IMR-90 (cell line): ENCODE data around the gene NR4A3. TPM values are rescaled to one million over a fixed set of nuclear protein-coding genes. Genes with fewer than 3 reads are reported as not detected.

Source experiments
- ATAC-seq: fragments of 200-7000 bp; cut with Tn5 transposase; 2 replicates; pipeline ENCODE4 v1.9.1; 2020; ENCODE audit warnings: low read depth, mild to moderate bottlenecking, moderate library complexity
- BruUV-seq: library from RNA; stranded (reverse); fragments of 400-500 nt; replicated peaks from 2 replicates; lab custom pipeline; 2021; lab: Mats Ljungman, UMichigan
- CTCF ChIA-PET: fragments of 300-600 bp; formaldehyde crosslinking; extraction: SDS; loops from one replicate; lab custom pipeline; 2021; ENCODE audit warnings: antibody characterized with exemption; lab: Yijun Ruan, JAX
- POLR2A ChIA-PET: fragments of 300-600 bp; sonication (Branson Sonifier 250); formaldehyde crosslinking; loops from one replicate; lab custom pipeline; 2022; ENCODE audit warnings: antibody characterized with exemption; ENCODE audit not compliant: unreplicated experiment; lab: Charles Lee
- DNase-seq: peaks from one replicate; pipeline ENCODE4 v3.0.0; 2013
- H2AFZ ChIP-seq: replicated peaks from 2 replicates; pipeline ENCODE3; 2013; ENCODE audit warnings: low read length, mild to moderate bottlenecking; ENCODE audit not compliant: poor library complexity
- H2AK5ac ChIP-seq: 2 replicates; pipeline ENCODE4 v1.6.1; 2013; ENCODE audit warnings: low read depth, low read length, inconsistent platforms
- H2AK9ac ChIP-seq: replicated peaks from 2 replicates; pipeline ENCODE3; 2013; ENCODE audit warnings: mild to moderate bottlenecking, low read depth, low read length, moderate library complexity; ENCODE audit not compliant: poor library complexity
- H2BK120ac ChIP-seq: 2 replicates; pipeline ENCODE4 v1.6.1; 2013; ENCODE audit warnings: low read depth, low read length, inconsistent platforms
- H2BK15ac ChIP-seq: 3 replicates; pipeline ENCODE4 v1.6.1; 2013; ENCODE audit warnings: low read depth, low read length, inconsistent platforms
- H2BK20ac ChIP-seq: 2 replicates; pipeline ENCODE4 v1.6.1; 2013; ENCODE audit warnings: low read depth, mild to moderate bottlenecking, inconsistent platforms, low read length, moderate library complexity
- H2BK5ac ChIP-seq: 2 replicates; pipeline ENCODE4 v1.6.1; 2013; ENCODE audit warnings: mild to moderate bottlenecking, low read depth, low read length, inconsistent platforms; ENCODE audit not compliant: poor library complexity, severe bottlenecking
- H3K14ac ChIP-seq: replicated peaks from 2 replicates; pipeline ENCODE4 v1.6.1; 2013; ENCODE audit warnings: low read depth, low read length, inconsistent platforms
- H3K18ac ChIP-seq: 2 replicates; pipeline ENCODE4 v1.6.1; 2013; ENCODE audit warnings: low read depth, low read length, control low read depth
- H3K23ac ChIP-seq: 2 replicates; pipeline ENCODE4 v1.6.1; 2013; ENCODE audit warnings: low read depth, low read length, inconsistent platforms
- H3K27ac ChIP-seq: 2 replicates; pipeline ENCODE4 v1.5.1; 2013; ENCODE audit warnings: mild to moderate bottlenecking, control low read depth, low read length; ENCODE audit not compliant: insufficient read depth
- H3K27me3 ChIP-seq: 2 replicates; pipeline ENCODE4 v1.6.1; 2013; ENCODE audit warnings: low read length; ENCODE audit not compliant: control insufficient read depth, insufficient read depth
- H3K36me3 ChIP-seq: 2 replicates; pipeline ENCODE4 v1.6.1; 2013; ENCODE audit warnings: low read length, mixed read lengths; ENCODE audit not compliant: control insufficient read depth, insufficient read depth
- H3K4ac ChIP-seq: 2 replicates; pipeline ENCODE4 v1.6.1; 2013; ENCODE audit warnings: low read depth, low read length, inconsistent platforms
- H3K4me1 ChIP-seq: 2 replicates; pipeline ENCODE4 v1.6.1; 2013; ENCODE audit warnings: low read length, mixed read lengths; ENCODE audit not compliant: control insufficient read depth, insufficient read depth
- H3K4me2 ChIP-seq: 2 replicates; pipeline ENCODE4 v1.6.1; 2013; ENCODE audit warnings: low read depth, mild to moderate bottlenecking, control low read depth, low read length, moderate library complexity
- H3K4me3 ChIP-seq: 2 replicates; pipeline ENCODE4 v1.5.1; 2013; ENCODE audit warnings: low read depth, mild to moderate bottlenecking, control low read depth, low read length, moderate library complexity; ENCODE audit not compliant: insufficient read depth
- H3K56ac ChIP-seq: 2 replicates; pipeline ENCODE4 v1.6.1; 2013; ENCODE audit warnings: low read length, inconsistent platforms; ENCODE audit not compliant: insufficient read depth; ENCODE audit errors: extremely low read depth
- H3K79me1 ChIP-seq, 2 experiments: 2 replicates each; pipeline ENCODE4 v1.6.1; 2013; ENCODE audit warnings: low read length in 2 of 2, inconsistent platforms in 1 of 2, low read depth in 1 of 2
- H3K9ac ChIP-seq: 2 replicates; pipeline ENCODE4 v1.6.1; 2013; ENCODE audit warnings: low read depth, low read length, control low read depth
- H3K9me1 ChIP-seq: 2 replicates; pipeline ENCODE4 v1.6.1; 2013; ENCODE audit warnings: low read length, inconsistent platforms; ENCODE audit not compliant: insufficient read depth
- H3K9me3 ChIP-seq: 2 replicates; pipeline ENCODE4 v1.6.1; 2013; ENCODE audit warnings: low read length; ENCODE audit not compliant: control insufficient read depth, insufficient read depth
- H4K20me1 ChIP-seq: 2 replicates; pipeline ENCODE4 v1.6.1; 2013; ENCODE audit warnings: low read length, inconsistent platforms; ENCODE audit not compliant: insufficient read depth
- H4K5ac ChIP-seq: 2 replicates; pipeline ENCODE4 v1.6.1; 2013; ENCODE audit warnings: mild to moderate bottlenecking, low read depth, low read length, control low read depth
- H4K8ac ChIP-seq, 2 experiments: 2 replicates each; pipeline ENCODE4 v1.6.1; 2013; ENCODE audit warnings: low read depth in 2 of 2, low read length in 2 of 2, control low read depth in 1 of 2, inconsistent platforms in 1 of 2
- H4K91ac ChIP-seq: 2 replicates; pipeline ENCODE4 v1.6.1; 2013; ENCODE audit warnings: low read depth, low read length, inconsistent platforms; ENCODE audit not compliant: insufficient read depth
- CHD1 ChIP-seq: IDR thresholded peaks from 2 replicates; pipeline ENCODE4 v1.6.1; 2012; ENCODE audit warnings: low read depth, low read length, improper control_type of control experiment
- CTCF ChIP-seq: conservative IDR thresholded peaks from 2 replicates; pipeline ENCODE4 v1.5.1; 2012; ENCODE audit warnings: mild to moderate bottlenecking, low read depth, low read length, improper control_type of control experiment
- MAFK ChIP-seq: IDR thresholded peaks from 2 replicates; pipeline ENCODE4 v1.6.1; 2012; ENCODE audit warnings: low read depth, low read length, improper control_type of control experiment
- MXI1 ChIP-seq: IDR thresholded peaks from 2 replicates; pipeline ENCODE4 v1.6.1; 2012; ENCODE audit warnings: low read depth, mild to moderate bottlenecking, low read length, moderate library complexity, borderline replicate concordance
- RAD21 ChIP-seq: IDR thresholded peaks from 2 replicates; pipeline ENCODE4 v1.6.1; 2012; ENCODE audit warnings: low read length, improper control_type of control experiment
- RCOR1 ChIP-seq: IDR thresholded peaks from 2 replicates; pipeline ENCODE4 v1.6.1; 2012; ENCODE audit warnings: mild to moderate bottlenecking, low read length, improper control_type of control experiment; ENCODE audit not compliant: insufficient replicate concordance
- RFX5 ChIP-seq: IDR thresholded peaks from 2 replicates; pipeline ENCODE4 v1.8.0; 2012; ENCODE audit warnings: low read depth, mild to moderate bottlenecking, low read length, moderate library complexity
- SMC3 ChIP-seq: fragments of 150-350 bp; IDR thresholded peaks from 2 replicates; pipeline ENCODE4 v1.6.1; 2016; ENCODE audit warnings: low read depth, mild to moderate bottlenecking, antibody characterized with exemption, low read length, moderate library complexity
- WGBS, 2 experiments: methylation state at CpG; one replicate each; pipeline versions ENCODE4 v1.1.5 to v1.1.7; 2013; ENCODE audit warnings: missing lambda C conversion rate in 2 of 2; ENCODE audit not compliant: insufficient read length in 1 of 2; ENCODE audit errors: extremely low coverage in 2 of 2; 5-methylcytosine and 5-hydroxymethylcytosine counted together
- dilution Hi-C: fragments of 300-500 bp; cut with HindIII; formaldehyde crosslinking; loops from one replicate; pipeline ENCODE4 v1.14.3; 2018; ENCODE audit warnings: low sequenced_read_pairs; ENCODE audit not compliant: unreplicated experiment
- in situ Hi-C: fragments of 300-500 bp; cut with MboI; formaldehyde crosslinking; loops from 3 replicates; pipeline ENCODE4 v1.14.3; 2019; ENCODE audit warnings: low sequenced_read_pairs, inconsistent platforms, mixed read lengths
- intact Hi-C: fragments of 100-400 bp; cut with micrococcal nuclease; formaldehyde crosslinking; loops from 2 replicates; pipeline ENCODE4 v1.10.0; 2022
- polyA plus RNA-seq, 3 experiments: library from polyadenylated mRNA; depleted of rRNA; stranded (reverse); fragments of >200 nt; gene quantifications; 2 replicates each; pipeline ENCODE4 v1.2.3, GENCODE V29; 2012; ENCODE audit warnings: low replicate concordance in 1 of 3
- total RNA-seq: library from RNA; depleted of rRNA; stranded (reverse); fragments of >200 nt; gene quantifications from 2 replicates; pipeline ENCODE4 v1.2.3, GENCODE V29; 2012
- TF ChIP-seq, protein P1 (sequence below): fragments of 150-350 bp; IDR thresholded peaks from 2 replicates; pipeline ENCODE4 v1.6.1; 2017; ENCODE audit warnings: mild to moderate bottlenecking, antibody characterized with exemption, low read length, low read depth
- TF ChIP-seq, protein P2 (sequence below): fragments of 150-350 bp; IDR thresholded peaks from 2 replicates; pipeline ENCODE4 v1.6.1; 2016; ENCODE audit warnings: low read depth, mild to moderate bottlenecking, low read length, moderate library complexity, borderline replicate concordance

NR4A3 gene
- total and polyA plus RNA-seq, 2 of the 4 experiments (the other 2 are of a cell fraction): 0.27 to 0.54 TPM

DNA sequence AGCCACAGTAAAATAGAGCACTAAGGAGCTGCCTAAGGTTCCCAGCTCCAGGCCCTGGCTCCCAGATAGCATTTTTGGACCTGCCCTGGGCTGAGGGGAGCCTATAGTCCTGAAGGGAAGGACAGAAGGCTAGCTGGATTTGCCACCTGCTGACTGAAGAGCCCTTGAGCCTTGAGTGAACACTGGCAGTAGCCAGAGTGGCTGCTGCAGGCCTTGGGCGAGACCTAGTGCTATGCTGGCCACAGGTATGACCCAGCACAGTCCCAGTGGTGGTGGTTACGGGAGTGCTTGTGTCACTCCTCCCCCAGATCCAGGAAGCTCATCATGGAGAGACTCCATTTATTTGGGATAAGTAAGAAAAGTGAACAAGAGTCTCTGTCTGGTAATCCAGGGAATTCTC lies 74.4 kb downstream of the NR4A3 start:
- intact Hi-C loops (no loop called here), dilution Hi-C loops (no loop called here), in situ Hi-C loops (no loop called here)
- H4K5ac ChIP-seq: no peak overlapping the region
- no peak overlapping the region for H4K91ac ChIP-seq
- TF ChIP-seq, protein P1, sequence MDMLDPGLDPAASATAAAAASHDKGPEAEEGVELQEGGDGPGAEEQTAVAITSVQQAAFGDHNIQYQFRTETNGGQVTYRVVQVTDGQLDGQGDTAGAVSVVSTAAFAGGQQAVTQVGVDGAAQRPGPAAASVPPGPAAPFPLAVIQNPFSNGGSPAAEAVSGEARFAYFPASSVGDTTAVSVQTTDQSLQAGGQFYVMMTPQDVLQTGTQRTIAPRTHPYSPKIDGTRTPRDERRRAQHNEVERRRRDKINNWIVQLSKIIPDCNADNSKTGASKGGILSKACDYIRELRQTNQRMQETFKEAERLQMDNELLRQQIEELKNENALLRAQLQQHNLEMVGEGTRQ: no peak
- no peak for TF ChIP-seq RAD21
- no peak for TF ChIP-seq CTCF
- TF ChIP-seq, protein P2, sequence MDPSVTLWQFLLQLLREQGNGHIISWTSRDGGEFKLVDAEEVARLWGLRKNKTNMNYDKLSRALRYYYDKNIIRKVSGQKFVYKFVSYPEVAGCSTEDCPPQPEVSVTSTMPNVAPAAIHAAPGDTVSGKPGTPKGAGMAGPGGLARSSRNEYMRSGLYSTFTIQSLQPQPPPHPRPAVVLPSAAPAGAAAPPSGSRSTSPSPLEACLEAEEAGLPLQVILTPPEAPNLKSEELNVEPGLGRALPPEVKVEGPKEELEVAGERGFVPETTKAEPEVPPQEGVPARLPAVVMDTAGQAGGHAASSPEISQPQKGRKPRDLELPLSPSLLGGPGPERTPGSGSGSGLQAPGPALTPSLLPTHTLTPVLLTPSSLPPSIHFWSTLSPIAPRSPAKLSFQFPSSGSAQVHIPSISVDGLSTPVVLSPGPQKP: no peak
- no peak for TF ChIP-seq MAFK
- TF ChIP-seq CHD1: no peak
- TF ChIP-seq RFX5: no peak
- TF ChIP-seq SMC3: no peak
- no peak for TF ChIP-seq RCOR1
- TF ChIP-seq MXI1: no peak
- no peak overlapping the region for H3K4me2 ChIP-seq
- H3K56ac ChIP-seq: no peak overlapping the region
- WGBS, 2 experiments: no CpG with 5 or more reads among the region's 2 CpGs
- no peak overlapping the region for H3K14ac ChIP-seq
- no peaks in the 10 kb centered on the region for H3K36me3 ChIP-seq
- POLR2A ChIA-PET: no interaction called here
- H2AK5ac ChIP-seq: no peak overlapping the region
- H3K4me3 ChIP-seq: no peak overlapping the region
- H2AFZ ChIP-seq: no peak overlapping the region
- DNase-seq: no peak
- no peaks in the 10 kb centered on the region for H3K79me1 ChIP-seq
- no peak overlapping the region for H3K23ac ChIP-seq
- peaks cover 34% of the 10 kb centered on the region for H3K27me3 ChIP-seq
- BruUV-seq: no TSS peak
- no peak overlapping the region for H2AK9ac ChIP-seq
- no peak overlapping the region for H4K8ac ChIP-seq
- CTCF ChIA-PET: no interaction called here
- no peak overlapping the region for H3K27ac ChIP-seq
- H3K4ac ChIP-seq: no peak overlapping the region
- no peak overlapping the region for H3K18ac ChIP-seq
- no peak for ATAC-seq
- no peaks in the 10 kb centered on the region for H3K4me1 ChIP-seq
- no peaks in the 10 kb centered on the region for H3K9me1 ChIP-seq
- no peak overlapping the region for H2BK120ac ChIP-seq
- no peak overlapping the region for H2BK5ac ChIP-seq
- H3K9ac ChIP-seq: no peak overlapping the region
- no peaks in the 10 kb centered on the region for H3K9me3 ChIP-seq
- H4K20me1 ChIP-seq: no peaks in the 10 kb centered on the region
- H2BK15ac ChIP-seq: no peak overlapping the region
- no peak overlapping the region for H2BK20ac ChIP-seq
